Measurements from ENCODE around the gene MMP2.
A peak's percentile ranks its signal among the peaks of the same experiment; 100 is the strongest.

The MMP2 gene

GRCh38 chr16:55478827-55479429 lies at the start of gene MMP2:
TSS of gene MMP2 (plus strand) at chr16:55479198. CDS start at chr16:55479480, 282 bp downstream.
- no peak for DNase-seq (ENCODE audit: low spot score)

GRCh38 chr16:55433030-55433429 lies 46.0 kb upstream of the MMP2 start:
- DNase-seq (ENCODE audit: low spot score), result no peak

GRCh38 chr16:55433535-55433934 lies 45.5 kb upstream of the MMP2 start:
- no peak for DNase-seq (ENCODE audit: low spot score)

- no peak for DNase-seq (ENCODE audit: low spot score)
Measured at GRCh38 chr16:55434000-55434399, 45.0 kb upstream of the MMP2 start.

GRCh38 chr16:55435387-55435786 lies 43.6 kb upstream of the MMP2 start:
- no peak for DNase-seq (ENCODE audit: low spot score)

- DNase-seq (ENCODE audit: low spot score), result no peak
Measured at GRCh38 chr16:55436587-55436986, 42.4 kb upstream of the MMP2 start.

GRCh38 chr16:55437625-55438024 lies 41.4 kb upstream of the MMP2 start:
- no peak for DNase-seq (ENCODE audit: low spot score)

GRCh38 chr16:55438281-55438680 lies 40.7 kb upstream of the MMP2 start:
- DNase-seq (ENCODE audit: low spot score), result no peak

- no peak for DNase-seq (ENCODE audit: low spot score)
Measured at GRCh38 chr16:55439101-55439690, 39.8 kb upstream of the MMP2 start.

GRCh38 chr16:55443434-55444346 lies 35.3 kb upstream of the MMP2 start:
- no peak for DNase-seq (ENCODE audit: low spot score)

- DNase-seq (ENCODE audit: low spot score), result peak; percentile 70
Measured at GRCh38 chr16:55444754-55445485, 34.1 kb upstream of the MMP2 start.

- no peak for DNase-seq (ENCODE audit: low spot score)
Measured at GRCh38 chr16:55447231-55447630, 31.8 kb upstream of the MMP2 start.

- DNase-seq (ENCODE audit: low spot score), result no peak
Measured at GRCh38 chr16:55452996-55453395, 26.0 kb upstream of the MMP2 start.

GRCh38 chr16:55453909-55454308 lies 25.1 kb upstream of the MMP2 start:
- no peak for DNase-seq (ENCODE audit: low spot score)

GRCh38 chr16:55454861-55455260 lies 24.1 kb upstream of the MMP2 start:
- DNase-seq (ENCODE audit: low spot score), result no peak

- DNase-seq (ENCODE audit: low spot score), result no peak
Measured at GRCh38 chr16:55462241-55462640, 16.8 kb upstream of the MMP2 start.

- no peak for DNase-seq (ENCODE audit: low spot score)
Measured at GRCh38 chr16:55464375-55464774, 14.6 kb upstream of the MMP2 start.

GRCh38 chr16:55465077-55465896 lies 13.7 kb upstream of the MMP2 start:
- peak; percentile 93 for DNase-seq (ENCODE audit: low spot score)

GRCh38 chr16:55466209-55466608 lies 12.8 kb upstream of the MMP2 start:
- DNase-seq (ENCODE audit: low spot score), result no peak

GRCh38 chr16:55467898-55468297 lies 11.1 kb upstream of the MMP2 start:
- DNase-seq (ENCODE audit: low spot score), result no peak

GRCh38 chr16:55468352-55468990 lies 10.5 kb upstream of the MMP2 start:
- no peak for DNase-seq (ENCODE audit: low spot score)

All from Ammon's horn (tissue), 1 donor.